GM18873 (cell line): ENCODE results near the gene TTC21B.

Experiments
- ATAC-seq: cut with Tn5 transposase; IDR thresholded peaks from one replicate; pipeline ENCODE4 v1.9.1; 2021; ENCODE audit warnings: mild to moderate bottlenecking, moderate library complexity, moderate number of reproducible peaks; ENCODE audit not compliant: unreplicated experiment, low FRiP score

The TTC21B gene

GRCh38 chr2:165843351-165843750, 110.2 kb downstream of the TTC21B start:
- ATAC-seq = no peak

GRCh38 chr2:165840333-165840958, 113.1 kb downstream of the TTC21B start:
- no peak for ATAC-seq

DNA sequence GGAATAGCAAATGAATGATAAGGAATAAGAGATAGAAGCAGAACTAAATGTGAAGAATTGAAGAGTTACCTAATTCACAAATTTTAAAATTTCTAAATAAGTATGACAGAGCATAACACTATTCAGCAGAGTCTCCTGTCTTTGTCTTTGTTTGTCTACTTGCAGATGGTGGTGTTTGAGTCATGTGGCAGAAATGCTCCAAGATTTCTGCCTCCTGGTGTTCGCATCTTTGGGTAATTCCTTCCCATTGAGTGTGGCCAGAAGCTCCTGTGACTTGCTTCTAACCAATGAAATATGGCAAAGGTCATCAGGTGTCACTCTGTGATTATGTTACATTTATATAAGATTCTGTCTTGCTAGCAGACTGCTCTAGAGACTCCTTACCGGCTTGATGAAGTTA, 114.0 kb downstream of the TTC21B start:
- ATAC-seq = no peak

DNA sequence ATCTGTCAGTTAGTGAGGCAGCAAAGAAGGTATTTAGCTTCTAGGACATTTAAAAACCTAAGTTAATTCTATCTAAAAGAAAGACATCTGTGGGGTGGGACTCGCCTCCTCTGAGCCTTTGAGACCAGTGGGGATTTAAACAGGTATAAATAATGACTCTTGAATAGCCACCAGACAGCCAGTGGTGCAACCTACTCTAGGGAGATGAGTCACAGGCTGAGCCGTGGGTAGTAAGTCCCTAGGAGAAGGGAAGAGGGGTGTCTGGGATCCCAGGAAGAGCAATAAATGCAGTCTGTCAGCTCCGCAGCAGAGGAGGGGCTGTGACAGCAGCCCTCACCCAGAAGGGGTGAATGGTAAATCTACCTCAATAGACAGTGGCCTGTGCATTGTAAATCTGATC, 116.5 kb downstream of the TTC21B start:
- ATAC-seq = no peak

DNA sequence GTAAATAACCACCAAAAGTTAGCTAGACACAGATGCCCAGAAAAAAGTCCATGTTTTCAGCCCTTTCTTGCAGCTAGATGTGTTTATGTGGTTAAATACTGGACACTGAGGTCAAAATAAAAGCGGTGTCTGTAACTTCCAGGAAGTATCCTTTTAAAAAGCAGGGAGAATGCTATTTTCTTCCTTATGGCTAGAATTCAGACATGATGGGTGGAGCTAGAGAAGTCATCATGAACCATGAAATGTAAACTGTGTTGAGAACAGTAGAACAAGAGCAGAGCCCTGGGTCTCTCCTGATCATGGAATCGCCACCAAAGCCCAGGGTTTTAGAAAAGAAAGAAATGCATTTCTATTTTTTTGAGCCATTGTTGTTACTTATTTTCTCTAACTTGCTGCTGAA, 118.2 kb downstream of the TTC21B start:
- no peak for ATAC-seq

- ATAC-seq = no peak
Observed at GRCh38 chr2:165833156-165833555, 120.4 kb downstream of the TTC21B start.

DNA sequence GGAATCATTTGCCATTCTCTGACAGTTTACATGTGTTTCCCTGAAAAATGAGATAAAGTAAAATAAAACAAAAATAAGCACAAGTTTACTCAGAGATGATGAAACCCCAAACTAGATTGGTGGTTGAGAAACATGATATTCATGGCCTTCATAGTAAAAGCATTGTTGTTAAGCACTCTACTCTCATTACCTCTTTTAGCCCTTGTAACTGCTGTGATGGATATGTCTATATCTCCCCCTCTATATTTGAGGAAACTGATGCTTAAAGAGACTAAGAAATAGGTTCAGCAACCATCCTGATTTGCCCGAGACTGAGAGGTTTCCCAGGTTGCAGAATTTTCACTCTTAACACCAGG, 125.7 kb downstream of the TTC21B start:
- no peak for ATAC-seq

DNA sequence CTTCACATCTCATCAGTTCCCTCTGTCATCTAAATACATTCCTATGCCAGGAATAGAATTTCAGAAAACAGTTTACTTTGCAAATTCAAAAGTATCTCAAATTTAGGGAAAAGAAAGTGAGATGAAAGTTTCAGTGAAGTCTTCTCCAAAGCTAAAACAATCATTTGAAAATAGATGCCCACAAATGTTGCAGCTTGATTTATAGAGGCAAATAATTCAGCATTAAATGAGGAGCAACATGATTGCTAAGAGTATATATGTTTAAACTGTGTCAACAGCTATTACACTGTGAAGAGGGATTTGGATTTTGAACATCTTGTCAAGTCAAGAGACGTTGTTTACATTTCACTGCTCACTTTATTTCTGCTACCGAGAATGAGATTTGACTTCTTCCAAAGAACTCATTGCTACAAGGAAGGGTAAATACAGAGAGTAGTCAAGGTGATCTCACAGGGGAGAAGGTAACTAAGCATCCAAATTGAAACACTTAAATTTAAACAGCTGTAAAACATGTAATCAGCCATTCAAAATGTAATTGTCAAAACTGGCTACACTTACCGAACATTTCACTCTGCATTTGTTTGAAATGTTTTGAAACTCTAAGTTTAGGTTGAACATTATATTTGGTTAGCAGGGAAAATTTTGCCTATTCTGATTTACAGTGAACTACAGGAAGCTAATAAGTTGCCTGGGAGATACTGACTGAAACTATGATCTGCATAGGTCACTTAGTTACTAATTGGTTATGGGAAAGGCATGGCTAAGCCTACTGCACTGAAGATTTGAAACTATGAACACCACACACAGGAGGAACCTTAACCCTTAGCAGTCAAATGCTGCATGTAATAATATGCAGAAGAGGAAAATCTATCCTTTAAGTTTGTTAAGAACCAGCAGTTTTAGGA, 126.3 kb downstream of the TTC21B start:
- peak; percentile 87 for ATAC-seq

GRCh38 chr2:165825041-165825440, 128.5 kb downstream of the TTC21B start:
- ATAC-seq = no peak
